Upper lobe of left lung (tissue), 6 donors: ENCODE data around the gene GSX2. TPM values are rescaled to one million over a fixed set of nuclear protein-coding genes. Genes with fewer than 3 reads are reported as not detected.

Experiments used
- ATAC-seq, 2 donors: fragments of 200-7000 bp; cut with Tn5 transposase; one replicate each; pipeline ENCODE4 v1.9.1; 2022; ENCODE audit warnings: mild to moderate bottlenecking in 2 of 2, moderate library complexity in 2 of 2; ENCODE audit not compliant: low FRiP score in 2 of 2
- DNase-seq, 2 donors: peaks; one replicate each; pipeline ENCODE4 v3.0.0-alpha.2; 2019 to 2020
- H3K27ac ChIP-seq, 4 donors: fragments of 200-600 bp; sonication (generic); one replicate each; pipeline ENCODE4 v1.5.1; 2016 to 2019
- H3K27me3 ChIP-seq, 4 donors: fragments of 200-600 bp; sonication (generic); one replicate each; pipeline ENCODE4 v1.5.1; 2017 to 2019
- H3K36me3 ChIP-seq, 4 donors: fragments of 200-600 bp; sonication (generic); one replicate each; pipeline ENCODE4 v1.5.1; 2016 to 2019
- H3K4me1 ChIP-seq, 4 donors: fragments of 200-600 bp; sonication (generic); one replicate each; pipeline ENCODE4 v1.5.1; 2018 to 2019
- H3K4me3 ChIP-seq, 4 donors: fragments of 200-600 bp; sonication (generic); one replicate each; pipeline ENCODE4 v1.5.1; 2017 to 2019; ENCODE audit warnings: mild to moderate bottlenecking in 2 of 4, moderate library complexity in 1 of 4
- H3K9me3 ChIP-seq, 4 donors: fragments of 200-600 bp; sonication (generic); one replicate each; pipeline ENCODE4 v1.5.1; 2018 to 2019
- CTCF ChIP-seq, 6 experiments: fragments of 450-650 bp in 4 of 6; fragments of 200-600 bp in 2 of 6; sonication (generic) in 2 of 6; IDR thresholded peaks; one replicate each; pipeline ENCODE4 v1.5.1; 2016 to 2019; ENCODE audit warnings: antibody characterized with exemption in 6 of 6
- EP300 ChIP-seq, 4 donors: sonication (generic); formaldehyde crosslinking; IDR thresholded peaks; one replicate each; pipeline ENCODE4 v1.5.1; 2017; ENCODE audit warnings: antibody characterized with exemption in 4 of 4, control low read depth in 2 of 4
- POLR2A ChIP-seq, 4 donors: fragments of 450-650 bp; IDR thresholded peaks; one replicate each; pipeline ENCODE4 v1.5.1; 2016 to 2017; ENCODE audit warnings: antibody characterized with exemption in 4 of 4, mild to moderate bottlenecking in 2 of 4
- POLR2AphosphoS5 ChIP-seq, 2 donors: sonication (generic); formaldehyde crosslinking; IDR thresholded peaks; one replicate each; pipeline ENCODE4 v1.5.1; 2017; ENCODE audit warnings: antibody characterized with exemption in 2 of 2
- WGBS, 2 donors: methylation state at CpG; one replicate each; pipeline ENCODE4 v1.1.5; 2017 to 2018; 5-methylcytosine and 5-hydroxymethylcytosine counted together
- total RNA-seq, 6 donors: library from RNA; depleted of rRNA in 4 of 6; stranded (reverse); fragments of >200 nt in 4 of 6; gene quantifications; one replicate each; pipeline versions ENCODE4 v1.1.0 to v1.2.1, GENCODE V29; 2016 to 2021
- donor health status: DM: no; HTN: no; CAD: no; lungs with moderate emphysema.
- donor health status: DM: no; HTN: yes; CAD: no; lungs with severe emphysema.

Gene GSX2
- total RNA-seq, 6 donors from 2014 or later, result not detected

DNA sequence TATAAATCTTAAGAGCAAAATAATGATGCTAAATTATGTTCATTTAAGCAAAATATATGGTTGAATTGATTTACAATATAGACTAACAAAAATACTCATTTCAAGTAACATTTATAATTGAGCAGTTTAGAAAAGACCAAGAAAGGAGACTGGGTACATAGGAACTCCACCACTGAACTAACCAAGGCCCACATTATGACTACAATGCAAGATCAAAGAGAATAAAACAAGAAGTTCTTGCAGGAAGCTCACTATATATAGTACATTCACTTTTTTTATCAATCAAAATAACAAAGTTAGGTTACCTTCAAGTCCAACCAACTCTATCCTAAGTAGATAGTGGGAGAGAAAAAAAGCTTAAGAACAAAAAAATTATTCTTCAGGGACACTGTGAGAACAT lies 43.6 kb upstream of the GSX2 start:
- DNase-seq (no peak), ATAC-seq (no peak)
- H3K27me3 ChIP-seq, result no peaks in the 10 kb centered on the region
- no peaks in the 10 kb centered on the region for H3K9me3 ChIP-seq
- no peaks in the 10 kb centered on the region for H3K36me3 ChIP-seq
- no peak overlapping the region for H3K4me3 ChIP-seq
- no peak overlapping the region for H3K27ac ChIP-seq
- peaks cover 25 to 46% (median 38%) of the 10 kb centered on the region in 4 donors for H3K4me1 ChIP-seq
- TF ChIP-seq POLR2AphosphoS5 (IDR thresholded peaks at IDR 0.05) (no peak), CTCF (IDR thresholded peaks at IDR 0.05) (no peak), EP300 (IDR thresholded peaks at IDR 0.05) (no peak), POLR2A (IDR thresholded peaks at IDR 0.05) (no peak)

GRCh38 chr4:54058171-54058570 lies 41.8 kb upstream of the GSX2 start:
- peaks cover 40 to 51% (median 45%) of the 10 kb centered on the region in 4 donors for H3K4me1 ChIP-seq
- H3K27me3 ChIP-seq, result no peaks in the 10 kb centered on the region
- TF ChIP-seq CTCF (IDR thresholded peaks at IDR 0.05) (no peak), EP300 (IDR thresholded peaks at IDR 0.05) (no peak), POLR2AphosphoS5 (IDR thresholded peaks at IDR 0.05) (no peak), POLR2A (IDR thresholded peaks at IDR 0.05) (no peak)
- no peak overlapping the region for H3K27ac ChIP-seq
- no peaks in the 10 kb centered on the region for H3K9me3 ChIP-seq
- 53 to 75% methylated on average over 3 of the region's 3 CpGs for WGBS, 2 donors
- ATAC-seq (no peak), DNase-seq (no peak)
- H3K36me3 ChIP-seq, result no peaks in the 10 kb centered on the region
- no peak overlapping the region for H3K4me3 ChIP-seq

- 76 to 84% methylated on average over 2 of the region's 2 CpGs for WGBS, 2 donors
- Histone ChIP-seq H3K27me3 (no peaks in the 10 kb centered on the region), H3K9me3 (no peaks in the 10 kb centered on the region), H3K27ac (no peak overlapping the region), H3K4me1 (peaks cover 37 to 52% (median 46%) of the 10 kb centered on the region in 4 donors), H3K4me3 (no peak overlapping the region), H3K36me3 (no peaks in the 10 kb centered on the region)
- no peak for TF ChIP-seq POLR2AphosphoS5 (IDR thresholded peaks at IDR 0.05)
- no peak for TF ChIP-seq EP300 (IDR thresholded peaks at IDR 0.05)
- no peak for TF ChIP-seq CTCF (IDR thresholded peaks at IDR 0.05)
- no peak for TF ChIP-seq POLR2A (IDR thresholded peaks at IDR 0.05)
- no peak for ATAC-seq
- DNase-seq, result no peak
Measured at GRCh38 chr4:54060116-54060515, 39.8 kb upstream of the GSX2 start.

GRCh38 chr4:54061067-54061466 lies 38.9 kb upstream of the GSX2 start:
- Histone ChIP-seq H3K4me1 (peaks cover 41 to 62% (median 51%) of the 10 kb centered on the region in 4 donors), H3K9me3 (no peaks in the 10 kb centered on the region), H3K27me3 (no peaks in the 10 kb centered on the region), H3K36me3 (no peaks in the 10 kb centered on the region), H3K4me3 (peak overlapping the region in 2 of 4 donors; percentile 8 to 83), H3K27ac (no peak overlapping the region)
- TF ChIP-seq EP300 (IDR thresholded peaks at IDR 0.05) (no peak), CTCF (IDR thresholded peaks at IDR 0.05) (no peak)
- no peak for ATAC-seq
- DNase-seq, result no peak
- whole genome bisulfite sequencing, 2 donors, result 45 to 56% methylated on average over 3 of the region's 3 CpGs

- Histone ChIP-seq H3K4me1 (peaks cover 38 to 59% (median 46%) of the 10 kb centered on the region in 4 donors), H3K27me3 (no peaks in the 10 kb centered on the region), H3K9me3 (no peaks in the 10 kb centered on the region), H3K27ac (no peak overlapping the region), H3K36me3 (no peaks in the 10 kb centered on the region), H3K4me3 (peak overlapping the region in 3 of 4 donors; percentile 67 to 95 (median 83))
- 63 to 66% methylated on average over 1 of the region's 1 CpG for WGBS, 2 donors
- TF ChIP-seq POLR2A (IDR thresholded peaks at IDR 0.05) (no peak), CTCF (IDR thresholded peaks at IDR 0.05) (no peak), EP300 (IDR thresholded peaks at IDR 0.05) (no peak), POLR2AphosphoS5 (IDR thresholded peaks at IDR 0.05) (no peak)
- no peak for ATAC-seq
- no peak for DNase-seq
Measured at GRCh38 chr4:54061873-54062272, 38.1 kb upstream of the GSX2 start.
